Activated CD4-positive, alpha-beta T cell treated with anti-CD3 and anti-CD28 coated beads, Interleukin-2, Interleukin-4, amounts not matched to agents 100 ng/mL and 50 ng/mL, durations not matched to agents 16 hours and 8 hours (primary cell): Measurements from ENCODE around the gene GRK1.
"Not testable (repeated sequence)": the region's sequence is repeated elsewhere in the genome, so short reads cannot be mapped to it uniquely, and the experiment has no call there.

Source experiments
- DNase-seq: peaks from one replicate; pipeline ENCODE4 v3.0.0-alpha.2; 2020; ENCODE audit warnings: low spot score

Gene GRK1

DNA sequence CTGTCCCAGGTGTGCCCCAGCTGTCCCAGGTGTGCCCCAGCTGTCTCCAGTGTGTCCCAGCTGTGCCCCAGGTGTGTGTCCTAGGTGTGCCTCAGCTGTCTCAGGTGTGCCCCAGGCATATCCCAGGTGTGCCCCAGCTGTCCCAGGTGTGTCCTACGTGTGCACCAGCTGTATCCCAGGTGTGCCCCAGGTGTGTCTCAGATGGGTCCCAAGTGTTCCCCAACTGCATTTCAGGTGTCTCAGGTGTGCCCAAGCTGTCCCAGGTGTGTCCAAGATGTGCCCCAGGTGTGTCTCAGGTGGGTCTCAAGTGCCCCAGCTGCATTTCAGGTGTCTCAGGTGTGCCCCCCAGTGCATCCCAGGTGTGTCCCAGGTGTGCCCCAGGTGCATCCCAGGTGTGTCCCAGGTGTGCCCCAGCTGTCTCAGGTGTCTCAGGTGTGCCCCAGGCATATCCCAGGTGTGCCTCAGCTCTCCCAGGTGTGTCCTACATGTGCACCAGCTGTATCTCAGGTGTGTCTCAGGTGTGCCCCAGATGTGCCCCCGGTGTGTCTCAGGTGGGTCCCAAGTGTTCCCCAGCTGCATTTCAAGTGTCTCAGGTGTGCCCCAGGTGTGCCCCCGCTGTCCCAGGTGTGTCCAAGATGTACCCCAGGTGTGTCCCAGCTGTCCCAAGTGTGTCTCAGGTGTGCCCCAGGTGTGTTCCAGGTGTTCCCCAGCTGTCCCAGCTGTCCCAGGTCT is 1.3 kb upstream of the GRK1 start:
- DNase-seq: no peak

DNA sequence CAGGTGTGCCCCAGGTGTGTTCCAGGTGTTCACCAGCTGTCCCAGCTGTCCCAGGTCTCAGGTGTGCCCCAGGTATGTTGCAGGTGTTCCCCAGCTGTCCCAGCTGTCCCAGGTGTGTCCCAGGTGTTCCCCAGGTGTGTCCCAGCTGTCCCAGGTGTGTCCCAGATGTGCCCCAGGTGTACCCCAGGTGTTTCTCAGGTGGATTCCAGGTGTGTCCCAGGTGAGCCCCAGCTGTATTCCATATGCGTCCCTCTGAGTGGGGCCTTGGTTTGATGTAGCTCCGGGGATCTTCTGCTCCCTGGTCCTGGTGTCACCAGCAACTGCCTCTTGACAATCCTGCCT is 719 bp upstream of the GRK1 start:
- DNase-seq: no peak

DNA sequence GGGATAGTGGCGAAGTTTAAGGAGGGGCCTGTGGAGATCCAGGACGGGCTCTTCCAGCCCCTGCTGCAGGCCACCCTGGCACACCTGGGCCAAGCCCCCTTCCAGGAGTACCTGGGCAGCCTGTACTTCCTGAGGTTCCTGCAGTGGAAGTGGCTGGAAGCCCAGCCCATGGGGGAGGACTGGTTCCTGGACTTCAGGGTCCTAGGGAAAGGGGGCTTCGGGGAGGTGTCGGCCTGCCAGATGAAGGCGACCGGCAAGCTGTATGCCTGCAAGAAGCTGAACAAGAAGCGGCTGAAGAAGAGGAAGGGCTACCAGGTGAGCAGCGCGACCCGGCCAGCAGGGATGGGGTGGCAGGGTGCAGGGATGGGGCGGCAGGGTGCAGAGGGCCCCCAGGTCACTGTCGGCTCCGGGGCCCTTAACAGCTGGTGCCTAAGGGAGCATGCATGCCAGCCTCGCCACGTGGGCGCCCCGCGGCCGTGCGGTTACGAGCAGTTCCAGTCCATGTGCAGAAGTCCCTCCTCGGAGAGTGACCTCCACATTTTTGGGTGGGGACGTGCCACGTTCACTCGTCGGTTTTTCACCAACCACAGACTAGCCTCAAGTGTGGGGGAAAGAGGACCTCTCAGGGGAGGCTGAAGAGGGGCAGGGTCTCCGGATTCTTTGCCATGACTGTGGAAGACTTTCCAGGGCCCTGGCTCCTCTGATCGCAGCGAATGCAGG is 912 bp downstream of the GRK1 start:
- no peak for DNase-seq

DNA sequence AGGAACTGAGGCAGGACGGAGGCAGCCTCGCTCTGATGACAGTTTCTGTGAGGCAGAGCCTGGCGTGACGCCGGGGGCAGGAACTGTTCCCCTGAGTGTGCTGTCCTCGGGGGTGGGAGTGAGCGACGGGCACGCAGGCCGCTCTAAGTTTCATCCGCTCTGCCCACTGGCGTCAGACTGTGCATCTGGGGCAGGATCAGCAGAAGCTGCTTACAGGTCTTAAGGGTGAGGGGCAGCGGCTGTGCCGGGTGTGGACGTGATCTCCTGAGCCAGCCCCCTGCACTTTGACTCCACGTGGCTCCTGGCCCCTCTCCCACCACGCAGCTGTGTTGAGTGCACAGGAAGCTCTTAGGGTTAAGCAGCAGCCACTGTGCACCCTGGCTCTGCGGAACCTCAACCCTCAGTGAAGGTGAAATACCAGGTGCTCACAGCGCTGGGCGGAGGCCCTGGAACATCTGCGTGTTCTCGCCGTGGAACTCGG is 1.5 kb downstream of the GRK1 start:
- DNase-seq: no peak

DNA sequence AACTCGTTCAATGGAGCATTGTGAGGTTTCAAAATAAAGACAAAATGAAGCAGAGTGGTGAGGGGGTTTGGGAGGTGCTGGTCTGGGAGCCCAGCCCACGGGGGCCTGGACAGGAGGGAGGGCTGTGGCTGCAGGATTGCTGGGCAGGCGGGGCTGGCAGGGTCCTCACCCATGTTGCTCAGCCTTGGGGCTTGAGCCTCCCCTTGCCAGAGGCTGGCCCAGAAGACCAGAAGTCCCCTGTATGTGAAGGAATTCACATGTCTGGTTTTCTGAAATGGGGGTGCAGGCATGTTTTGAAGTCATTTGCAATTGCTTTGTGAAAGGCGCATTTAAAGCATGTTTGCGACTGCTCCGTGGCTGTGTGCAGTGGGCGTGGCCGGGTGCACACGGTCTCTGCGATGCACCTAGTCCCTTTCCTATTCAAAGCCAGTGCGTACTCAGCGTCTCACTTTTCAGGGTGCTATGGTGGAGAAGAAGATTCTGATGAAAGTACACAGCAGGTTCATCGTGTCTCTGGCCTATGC is 2.3 kb downstream of the GRK1 start:
- no peak for DNase-seq

DNA sequence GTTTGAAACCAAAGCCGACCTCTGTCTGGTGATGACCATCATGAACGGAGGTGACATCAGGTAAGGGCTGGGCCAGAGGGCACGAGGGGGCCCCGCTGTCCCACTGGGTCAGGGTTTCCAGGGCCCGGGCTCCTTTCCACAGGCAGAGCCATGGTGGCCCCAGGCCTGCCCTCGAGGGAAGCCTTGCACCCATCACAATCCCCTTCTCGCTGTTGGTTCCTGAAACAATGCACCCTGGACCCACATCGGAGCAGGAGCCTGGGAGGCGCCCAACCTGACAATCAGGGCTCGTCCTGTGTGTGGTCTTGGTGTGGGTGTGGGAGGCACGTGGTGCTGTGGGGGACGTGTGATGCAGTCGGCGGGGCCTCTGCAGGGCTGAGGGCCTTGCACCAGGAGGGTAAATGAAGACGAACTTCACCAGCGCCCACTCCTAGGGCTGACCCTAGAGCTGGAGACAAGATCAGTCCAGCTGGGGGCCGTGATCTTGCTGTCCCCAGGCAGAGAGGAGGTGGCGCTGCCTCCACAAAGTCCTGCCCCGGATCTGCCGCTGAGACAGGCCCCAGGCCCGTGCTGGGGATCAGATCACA is 2.8 kb downstream of the GRK1 start:
- DNase-seq: no peak

DNA sequence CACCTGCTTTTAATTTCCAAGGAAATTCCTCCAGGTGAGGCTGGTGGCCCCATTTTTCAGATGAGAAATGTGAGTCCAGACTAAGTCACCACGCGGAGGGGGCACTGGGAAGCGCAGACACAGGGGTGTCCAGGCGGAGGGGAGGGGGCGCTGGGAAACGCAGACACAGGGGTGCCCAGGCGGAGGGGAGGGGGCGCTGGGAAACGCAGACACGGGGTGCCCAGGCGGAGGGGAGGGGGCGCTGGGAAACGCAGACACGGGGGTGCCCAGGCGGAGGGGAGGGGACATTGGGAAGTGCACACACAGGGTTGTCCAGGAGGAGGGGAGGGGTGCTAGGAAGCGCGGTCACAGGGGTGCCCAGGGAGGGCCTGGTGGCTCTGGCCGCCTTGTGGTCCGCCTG is 3.5 kb downstream of the GRK1 start:
- no peak for DNase-seq

DNA sequence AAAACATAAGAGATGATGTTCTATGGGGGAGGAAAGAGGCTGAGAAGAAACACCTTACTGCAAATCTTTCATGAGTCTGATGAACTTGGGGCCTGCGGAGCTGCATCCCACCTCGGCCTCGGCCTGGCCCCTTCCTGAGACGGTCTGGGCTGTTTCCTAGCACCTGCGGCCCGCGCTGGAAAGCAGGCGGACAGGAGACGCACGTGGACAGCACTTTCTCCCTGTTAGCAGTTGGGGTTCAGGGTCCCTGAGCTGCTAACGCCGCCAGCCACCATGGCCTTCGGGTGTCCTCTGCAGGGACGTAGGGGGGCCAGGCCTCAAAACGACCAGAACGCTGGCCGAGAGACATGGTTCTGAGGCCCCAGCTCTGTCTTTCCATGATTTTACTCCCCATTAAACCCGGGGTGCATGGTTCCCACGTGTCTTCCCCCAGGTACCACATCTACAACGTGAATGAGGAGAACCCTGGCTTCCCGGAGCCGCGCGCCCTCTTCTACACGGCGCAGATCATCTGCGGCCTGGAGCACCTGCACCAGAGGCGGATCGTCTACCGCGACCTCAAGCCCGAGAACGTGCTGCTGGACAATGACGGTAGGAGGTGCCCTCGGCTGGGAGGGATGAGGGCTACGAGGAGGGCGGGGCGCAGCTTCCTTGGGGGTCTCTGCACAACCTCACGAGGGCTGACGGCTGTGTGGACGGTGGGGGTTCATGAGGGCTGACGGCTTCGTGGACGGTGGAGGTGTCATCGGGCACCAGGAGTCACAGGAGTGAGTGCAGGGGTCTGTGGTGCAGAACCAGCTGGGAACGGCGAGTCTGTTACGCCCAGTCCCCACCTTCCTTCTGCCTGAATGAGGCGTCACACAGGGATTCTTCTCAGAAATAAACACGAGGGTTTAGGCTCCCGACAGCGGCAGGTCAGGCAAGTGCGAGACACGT is 4.3 kb downstream of the GRK1 start:
- DNase-seq: no peak

DNA sequence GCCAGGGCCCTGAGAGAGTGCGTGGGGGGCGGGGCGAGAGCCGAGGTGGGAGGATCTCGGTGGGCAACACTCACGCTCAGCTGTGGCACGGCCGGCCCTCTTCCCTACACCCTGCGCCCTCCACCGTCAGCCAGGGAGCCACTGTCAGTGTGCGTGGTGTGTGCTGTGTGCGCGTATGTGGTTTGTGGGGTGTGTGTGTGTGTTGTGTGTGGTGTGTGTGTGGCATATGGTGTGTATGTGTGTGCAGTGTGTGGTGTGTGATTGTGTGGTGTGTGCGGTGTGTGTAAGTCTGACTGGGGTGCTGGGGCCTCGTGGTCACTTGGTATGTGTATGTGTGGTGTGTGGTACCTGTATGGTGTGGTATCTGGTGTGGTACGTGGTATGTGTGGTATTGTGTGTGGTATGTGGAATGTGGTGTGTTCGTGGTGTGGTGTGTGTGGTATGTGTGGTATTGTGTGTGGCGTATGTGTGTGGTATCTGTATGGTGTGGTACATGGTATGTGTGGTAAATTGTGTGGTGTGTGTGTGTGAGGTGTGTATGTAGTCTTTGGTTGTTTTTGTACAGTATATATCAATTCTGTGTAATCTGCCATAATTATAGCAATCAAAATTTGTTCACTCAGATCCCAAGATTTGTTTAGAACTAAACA is 5.1 kb downstream of the GRK1 start:
- DNase-seq: no peak

DNA sequence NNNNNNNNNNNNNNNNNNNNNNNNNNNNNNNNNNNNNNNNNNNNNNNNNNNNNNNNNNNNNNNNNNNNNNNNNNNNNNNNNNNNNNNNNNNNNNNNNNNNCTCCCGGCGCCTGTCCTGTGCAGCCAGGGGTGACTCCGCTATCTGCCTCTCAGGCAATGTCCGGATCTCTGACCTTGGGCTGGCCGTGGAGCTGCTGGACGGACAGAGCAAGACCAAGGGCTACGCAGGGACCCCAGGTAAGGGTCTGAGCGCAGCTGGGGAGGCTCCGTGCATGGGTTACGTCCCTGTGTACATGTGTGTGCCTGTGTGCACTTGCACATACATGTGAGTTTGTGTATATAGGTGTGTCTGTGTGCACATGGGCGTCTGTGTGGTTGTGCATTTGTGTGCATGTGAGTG is 55.9 kb downstream of the GRK1 start:
- no peak for DNase-seq

DNA sequence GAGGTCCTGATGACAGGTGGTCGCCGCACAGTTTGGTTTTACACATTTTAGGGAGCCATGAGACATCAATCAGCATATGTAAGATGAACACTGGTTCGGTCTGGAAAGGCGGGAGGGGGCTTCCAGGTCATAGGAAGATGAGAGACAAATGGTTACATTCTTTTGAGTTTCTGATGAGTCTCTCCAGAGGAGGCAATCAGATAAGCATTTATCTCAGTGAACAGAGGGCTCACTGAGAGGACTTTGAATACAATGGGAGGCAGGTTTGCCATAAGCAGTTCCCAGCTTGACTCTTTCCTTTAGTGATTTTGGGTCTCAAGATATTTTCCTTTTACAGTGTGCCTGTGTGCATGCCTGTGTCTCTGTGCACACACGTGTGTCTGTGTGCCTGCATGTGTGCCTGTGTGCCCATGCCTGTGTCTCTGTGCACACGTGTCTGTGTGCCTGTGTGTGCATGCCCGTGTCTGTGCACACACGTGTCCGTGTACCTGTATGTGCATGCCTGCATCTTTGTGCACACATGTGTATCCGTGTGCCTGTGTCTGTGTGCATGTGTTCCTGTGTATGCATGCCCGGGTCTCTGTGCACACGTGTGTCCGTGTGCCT is 56.5 kb downstream of the GRK1 start:
- DNase-seq: no peak

DNA sequence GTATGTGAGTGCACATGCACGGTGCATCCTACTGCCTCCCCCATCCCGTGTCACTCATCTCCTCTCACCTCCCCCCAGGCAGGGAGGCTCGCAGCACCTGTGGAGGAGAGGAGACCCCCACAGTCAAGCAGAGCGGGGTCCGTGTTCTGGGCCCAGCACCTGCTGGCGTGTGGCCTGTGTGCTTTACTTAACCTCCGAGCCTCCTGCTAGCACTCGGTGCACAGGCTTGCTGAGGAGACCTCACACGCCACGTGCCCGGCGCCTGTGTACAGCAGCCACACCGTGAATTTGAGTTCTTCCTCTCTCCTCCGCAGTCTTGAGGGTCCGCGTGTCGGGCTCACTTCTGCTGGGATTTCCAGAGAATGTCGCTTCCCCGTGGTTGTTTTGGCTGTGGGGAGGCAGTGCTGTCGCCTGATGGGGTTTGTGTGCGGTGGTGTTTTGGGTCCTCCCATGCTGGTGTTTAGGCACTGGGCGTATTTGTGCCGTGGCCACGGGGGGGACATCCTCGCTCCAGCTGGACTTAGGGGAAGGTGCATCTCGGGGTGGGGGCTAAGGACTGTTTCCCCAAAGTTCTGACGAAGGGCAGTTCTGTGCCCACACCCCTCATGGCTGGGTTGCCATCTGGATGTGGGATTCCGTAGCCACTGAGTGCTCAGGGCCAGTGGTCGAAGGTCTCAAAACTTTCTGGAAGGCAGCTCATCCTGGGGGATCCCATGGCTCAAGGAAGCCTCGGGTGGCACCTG is 57.2 kb downstream of the GRK1 start:
- no peak for DNase-seq

DNA sequence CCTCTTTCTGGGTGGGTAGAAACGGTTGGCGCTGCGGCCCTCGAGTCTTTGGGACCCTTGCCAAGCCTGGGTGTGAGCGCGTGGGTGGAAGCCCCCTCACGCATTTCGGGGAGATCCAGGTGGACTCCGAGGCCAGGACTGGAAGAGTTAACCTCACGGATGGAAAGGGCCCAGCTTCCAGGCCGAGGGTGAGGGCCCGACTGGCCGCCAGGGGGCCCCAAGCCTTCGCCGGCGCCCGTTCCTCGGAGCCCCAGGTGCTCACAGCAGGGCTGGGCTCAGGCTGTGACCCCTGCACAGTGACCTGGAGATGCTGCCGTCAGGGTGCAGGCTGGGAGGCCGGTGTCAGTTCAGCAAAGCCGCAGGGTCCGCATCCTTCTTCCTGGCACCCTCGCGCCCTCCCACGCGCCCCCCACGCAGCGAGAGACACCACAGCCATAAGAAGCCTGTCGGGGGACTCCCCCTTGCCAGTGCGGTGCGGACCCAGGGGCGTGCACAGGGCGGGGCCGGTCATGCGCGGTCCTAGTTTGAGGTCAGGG is 57.8 kb downstream of the GRK1 start:
- peak; percentile 58 for DNase-seq

DNA sequence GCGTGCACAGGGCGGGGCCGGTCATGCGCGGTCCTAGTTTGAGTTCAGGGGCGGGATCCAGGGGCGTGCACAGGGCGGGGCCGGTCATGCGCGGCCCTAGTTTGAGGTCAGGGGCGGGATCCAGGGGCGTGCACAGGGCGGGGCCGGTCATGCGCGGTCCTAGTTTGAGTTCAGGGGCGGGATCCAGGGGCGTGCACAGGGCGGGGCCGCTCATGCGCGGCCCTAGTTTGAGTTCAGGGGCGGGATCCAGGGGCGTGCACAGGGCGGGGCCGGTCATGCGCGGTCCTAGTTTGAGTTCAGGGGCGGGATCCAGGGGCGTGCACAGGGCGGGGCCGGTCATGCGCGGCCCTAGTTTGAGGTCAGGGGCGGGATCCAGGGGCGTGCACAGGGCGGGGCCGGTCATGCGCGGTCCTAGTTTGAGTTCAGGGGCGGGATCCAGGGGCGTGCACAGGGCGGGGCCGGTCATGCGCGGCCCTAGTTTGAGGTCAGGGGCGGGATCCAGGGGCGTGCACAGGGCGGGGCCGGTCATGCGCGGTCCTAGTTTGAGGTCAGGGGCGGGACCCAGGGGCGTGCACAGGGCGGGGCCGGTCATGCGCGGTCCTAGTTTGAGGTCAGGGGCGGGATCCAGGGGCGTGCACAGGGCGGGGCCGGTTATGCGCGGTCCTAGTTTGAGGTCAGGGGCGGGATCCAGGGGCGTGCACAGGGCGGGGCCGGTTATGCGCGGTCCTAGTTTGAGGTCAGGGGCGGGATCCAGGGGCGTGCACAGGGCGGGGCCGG is 58.5 kb downstream of the GRK1 start:
- peak; percentile 14 for DNase-seq

DNA sequence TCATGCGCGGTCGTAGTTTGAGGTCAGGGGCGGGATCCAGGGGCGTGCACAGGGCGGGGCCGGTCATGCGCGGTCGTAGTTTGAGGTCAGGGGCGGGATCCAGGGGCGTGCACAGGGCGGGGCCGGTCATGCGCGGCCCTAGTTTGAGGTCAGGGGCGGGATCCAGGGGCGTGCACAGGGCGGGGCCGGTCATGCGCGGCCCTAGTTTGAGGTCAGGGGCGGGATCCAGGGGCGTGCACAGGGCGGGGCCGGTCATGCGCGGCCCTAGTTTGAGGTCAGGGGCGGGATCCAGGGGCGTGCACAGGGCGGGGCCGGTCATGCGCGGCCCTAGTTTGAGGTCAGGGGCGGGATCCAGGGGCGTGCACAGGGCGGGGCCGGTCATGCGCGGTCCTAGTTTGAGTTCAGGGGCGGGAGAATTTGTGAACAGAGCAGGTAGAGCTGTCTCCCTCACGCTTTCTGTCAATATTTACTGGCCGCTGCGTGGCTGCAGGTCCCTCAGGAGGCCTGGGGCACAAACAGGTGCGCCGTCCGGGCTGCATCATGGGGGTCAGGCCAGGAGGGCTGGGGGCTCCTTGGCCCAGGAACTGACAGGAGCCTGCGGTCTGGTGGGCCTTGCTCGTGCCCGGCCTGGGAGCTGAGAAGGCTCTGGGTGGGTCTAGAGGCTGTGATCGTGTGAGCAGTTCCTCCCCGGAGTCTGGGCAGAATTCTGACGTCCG is 59.2 kb downstream of the GRK1 start:
- DNase-seq: not testable (repeated sequence)

DNA sequence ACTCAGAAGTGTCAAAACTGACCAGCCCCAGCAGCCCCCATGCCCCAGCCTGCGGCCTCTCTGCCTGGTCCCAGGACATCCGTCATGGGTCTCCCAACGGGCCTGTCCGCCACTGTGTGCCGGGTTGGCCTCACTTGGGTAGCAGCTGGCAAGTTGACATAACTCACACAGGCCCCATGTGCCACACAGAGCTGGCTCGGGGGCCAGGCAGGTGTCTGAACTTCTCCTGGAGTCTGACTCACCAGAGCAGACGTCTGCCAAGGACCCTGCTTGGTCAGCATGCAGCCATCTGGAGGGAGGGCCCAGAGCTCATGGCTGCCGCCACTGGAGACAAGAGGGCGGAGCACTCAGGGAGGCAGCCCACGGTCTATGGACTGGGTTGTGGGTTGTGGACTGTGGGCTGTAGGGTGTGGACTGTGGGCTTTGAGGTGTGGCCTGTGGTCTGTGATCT is 60.0 kb downstream of the GRK1 start:
- no peak for DNase-seq

DNA sequence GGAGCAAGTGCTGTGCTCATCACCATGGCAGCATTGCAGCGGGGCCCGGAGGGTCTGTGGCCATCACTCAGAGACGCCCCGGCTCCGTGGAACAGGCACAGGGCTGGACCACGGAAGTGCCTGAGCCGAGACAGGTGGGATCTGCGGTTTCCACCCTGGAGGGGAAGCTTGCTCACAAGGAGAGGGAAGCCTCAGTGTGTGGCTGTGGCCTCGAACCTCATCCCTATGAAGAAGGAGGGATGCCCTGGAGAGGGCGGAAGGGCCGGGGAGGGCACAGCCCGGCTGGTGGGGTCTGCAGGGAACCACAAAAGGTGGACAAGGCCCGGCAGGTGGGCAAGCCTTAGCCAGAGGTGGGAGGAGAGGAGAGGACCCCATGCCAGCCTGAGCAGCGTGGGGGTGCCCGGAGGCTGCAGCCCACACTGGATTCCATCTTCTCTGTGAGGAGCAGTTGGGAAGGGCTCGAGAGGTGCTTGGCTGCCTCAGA is 61.6 kb downstream of the GRK1 start:
- DNase-seq: no peak
